ENCODE results near the gene MYOM3.
A peak's percentile ranks its signal among the peaks of the same experiment; 100 is the strongest.
"Not testable (repeated sequence)": the region's sequence is repeated elsewhere in the genome, so short reads cannot be mapped to it uniquely, and the experiment has no call there.

The MYOM3 gene

DNA sequence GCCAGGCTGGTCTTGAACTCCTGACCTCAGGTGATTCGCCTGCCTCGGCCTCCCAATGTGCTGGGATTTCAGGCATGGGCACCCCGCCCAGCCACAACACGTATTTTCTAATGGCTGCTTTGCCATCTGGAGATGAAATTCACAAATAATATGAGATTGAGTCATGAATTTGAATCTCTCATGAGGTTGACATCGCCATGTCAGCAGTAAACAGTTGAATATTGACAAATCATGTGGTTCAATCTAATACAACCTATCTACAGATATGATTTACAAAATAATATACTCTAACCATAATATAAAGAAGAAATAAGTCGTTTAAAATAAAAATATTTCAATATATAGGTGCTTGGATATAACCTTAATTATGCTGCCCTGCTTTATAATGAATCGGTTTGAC, 42.1 kb downstream of the MYOM3 start:
- DNase-seq = no peak

GRCh38 chr1:24067978-24068377, 44.0 kb downstream of the MYOM3 start:
- DNase-seq = no peak

DNA sequence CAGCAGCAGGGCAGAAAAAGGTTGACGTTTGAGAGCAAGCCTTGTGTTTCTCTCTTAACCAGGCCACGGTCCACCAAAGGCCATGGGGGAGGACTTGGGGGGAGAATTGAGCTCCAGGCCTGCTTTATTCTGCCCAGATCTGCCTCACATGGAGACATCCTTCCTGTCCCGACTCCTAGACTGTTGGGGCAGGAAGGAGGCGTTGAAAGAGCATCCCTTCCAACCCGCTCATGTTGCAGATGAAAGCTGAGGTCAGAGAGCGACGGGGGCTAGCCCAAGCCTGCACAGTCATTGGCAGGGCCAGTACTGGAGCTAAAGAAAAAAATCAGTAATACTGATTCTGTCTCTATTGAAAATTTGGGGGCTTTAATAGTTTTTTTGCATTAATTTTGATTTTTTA, 46.6 kb downstream of the MYOM3 start:
- DNase-seq = no peak

GRCh38 chr1:24062221-24062620, 49.7 kb downstream of the MYOM3 start:
- DNase-seq = no peak

- DNase-seq = no peak
These were observed 51.5 kb downstream of the MYOM3 start for GRCh38 chr1:24060482-24060881.

DNA sequence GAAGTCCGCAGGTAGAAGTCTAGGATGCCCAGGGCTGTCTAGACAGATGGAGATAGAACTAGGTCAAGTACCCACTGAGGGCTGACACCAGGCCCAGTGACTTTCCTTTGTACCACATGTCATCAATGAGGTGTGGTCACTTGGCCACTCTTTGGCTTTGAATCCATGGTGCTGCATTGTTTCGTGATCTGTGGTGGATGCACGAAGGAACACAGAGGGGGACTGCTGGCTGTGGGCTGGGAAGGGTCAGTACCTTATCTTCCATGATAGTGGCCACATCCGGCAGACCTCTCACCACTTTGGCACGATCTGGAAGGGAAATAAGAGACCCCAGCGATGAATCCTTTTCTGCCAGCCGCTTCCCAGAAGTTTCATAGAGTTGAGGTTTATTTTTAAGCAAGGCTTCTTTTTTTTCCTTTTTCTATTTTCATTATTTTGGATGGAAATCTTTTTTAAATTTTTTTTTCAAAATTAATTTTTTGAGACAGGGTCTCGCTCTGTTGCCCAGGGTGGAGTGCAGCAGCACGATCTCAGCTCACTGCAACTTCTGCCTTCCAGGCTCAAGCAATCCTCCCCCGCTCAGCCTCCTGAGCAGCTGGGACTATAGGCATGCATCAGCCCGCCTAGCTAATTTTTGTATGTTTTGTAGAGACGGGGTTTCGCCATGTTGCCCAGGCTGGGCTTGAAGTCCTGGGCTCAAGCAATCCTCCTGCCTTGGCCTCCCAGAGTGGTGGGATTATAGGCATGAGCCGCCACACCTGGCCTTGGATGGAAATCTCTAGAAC, 53.1 kb downstream of the MYOM3 start:
- DNase-seq = no peak

DNA sequence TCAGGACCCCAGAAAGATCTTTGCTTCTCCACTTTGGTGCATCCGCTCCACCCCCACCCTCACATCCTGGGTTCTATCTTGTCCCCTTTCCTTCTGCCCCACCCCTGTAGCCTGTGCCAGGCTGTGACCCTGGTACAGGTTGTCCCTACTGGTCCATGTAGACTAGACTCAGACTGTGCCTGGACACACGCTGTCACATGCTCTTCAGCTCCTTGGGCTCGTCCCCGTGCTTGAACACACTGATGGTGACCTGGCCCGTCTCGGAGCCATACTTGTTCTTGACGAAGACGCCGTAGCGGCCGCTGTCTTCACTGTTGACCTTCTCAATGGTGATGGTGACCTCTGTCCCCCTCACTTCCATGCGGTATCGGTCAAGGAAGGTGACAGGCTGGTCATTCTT, 54.8 kb downstream of the MYOM3 start:
- DNase-seq = no peak

DNA sequence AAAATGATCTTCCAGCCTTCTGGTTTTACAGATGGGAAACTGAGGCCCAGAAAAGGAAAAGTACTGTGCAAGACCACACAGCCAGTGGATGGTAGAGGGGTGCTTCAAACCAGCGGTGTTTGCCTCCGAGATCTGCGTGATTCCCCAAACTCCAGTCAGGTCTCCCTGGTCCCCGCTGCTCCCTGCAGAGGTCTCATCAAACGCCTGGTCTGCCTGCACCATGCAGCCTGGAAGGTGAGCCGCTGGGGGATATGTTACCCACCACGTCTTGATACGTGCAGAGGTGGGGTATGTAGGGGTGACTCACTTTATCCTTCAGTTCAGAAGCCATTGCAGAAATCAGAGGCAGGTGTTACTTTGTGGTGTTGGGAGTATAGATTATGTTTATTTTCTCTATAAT, 56.3 kb downstream of the MYOM3 start:
- no peak for DNase-seq

- DNase-seq = no peak
These were observed 59.7 kb downstream of the MYOM3 start for GRCh38 chr1:24052220-24052619.

- DNase-seq = no peak
These were observed 60.6 kb downstream of the MYOM3 start for GRCh38 chr1:24051206-24051945.

DNA sequence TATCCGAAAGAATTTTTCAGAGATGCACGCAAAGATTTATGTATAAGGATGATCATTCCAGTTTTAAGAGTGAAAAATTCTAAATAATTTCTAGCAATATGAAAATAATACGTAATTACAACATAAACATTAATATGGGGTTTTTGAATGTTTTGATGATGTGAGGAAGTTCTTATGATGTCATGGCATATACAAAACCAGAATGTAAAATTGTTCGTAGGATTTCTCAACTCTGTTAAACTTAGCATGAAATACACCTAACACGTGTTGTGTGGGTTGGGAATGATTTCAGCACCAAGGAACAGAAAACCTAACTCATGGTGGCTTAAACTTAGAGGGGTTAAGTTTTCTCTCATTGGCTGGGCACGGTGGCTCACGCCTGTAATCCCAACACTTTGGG, 62.2 kb downstream of the MYOM3 start:
- DNase-seq = no peak

GRCh38 chr1:24048894-24049293, 63.0 kb downstream of the MYOM3 start:
- DNase-seq = not testable (repeated sequence)

GRCh38 chr1:24048205-24048869, 63.6 kb downstream of the MYOM3 start:
- DNase-seq = no peak

DNA sequence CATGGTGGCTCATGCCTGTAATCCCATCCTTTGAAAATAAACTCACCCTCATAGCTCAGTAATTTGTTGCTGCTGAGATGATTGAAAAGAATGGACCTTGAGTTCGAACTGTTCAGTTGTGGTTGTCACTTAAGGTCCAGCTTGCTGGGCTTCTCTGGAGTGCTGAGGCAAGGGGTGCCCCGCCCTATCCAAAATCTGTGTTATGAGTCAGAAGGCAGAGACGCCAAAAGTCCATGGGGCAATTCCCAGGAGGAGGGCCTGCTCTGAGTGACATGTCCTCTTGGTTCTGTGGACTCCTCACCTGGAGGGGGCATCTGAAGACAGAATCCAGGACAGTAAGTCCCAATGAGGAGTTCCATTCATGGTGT, 64.8 kb downstream of the MYOM3 start:
- DNase-seq = no peak

GRCh38 chr1:24045771-24046170, 66.2 kb downstream of the MYOM3 start:
- no peak for DNase-seq

- DNase-seq = not testable (repeated sequence)
These were observed 67.3 kb downstream of the MYOM3 start for GRCh38 chr1:24044672-24045071.

GRCh38 chr1:24043345-24044032, 68.4 kb downstream of the MYOM3 start:
- DNase-seq = no peak

DNA sequence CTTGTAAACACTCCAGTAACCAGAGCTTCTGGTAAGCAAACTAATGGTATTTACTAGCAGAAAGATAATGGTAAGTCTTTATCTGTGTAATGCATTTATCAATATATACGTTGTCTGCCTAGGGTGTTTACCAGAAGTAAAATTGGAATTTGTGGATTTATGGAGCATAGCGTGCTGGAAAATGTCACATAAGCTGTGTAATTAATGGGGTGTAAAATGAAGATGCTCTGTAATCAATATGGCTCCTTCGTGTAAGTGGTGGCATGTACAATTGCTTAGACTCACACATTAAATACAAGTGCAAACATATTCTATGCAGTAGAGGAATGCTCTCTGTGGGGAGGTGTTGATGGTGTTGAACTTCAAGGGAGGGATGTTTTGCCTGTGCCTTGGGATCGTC, 69.6 kb downstream of the MYOM3 start:
- no peak for DNase-seq

DNA sequence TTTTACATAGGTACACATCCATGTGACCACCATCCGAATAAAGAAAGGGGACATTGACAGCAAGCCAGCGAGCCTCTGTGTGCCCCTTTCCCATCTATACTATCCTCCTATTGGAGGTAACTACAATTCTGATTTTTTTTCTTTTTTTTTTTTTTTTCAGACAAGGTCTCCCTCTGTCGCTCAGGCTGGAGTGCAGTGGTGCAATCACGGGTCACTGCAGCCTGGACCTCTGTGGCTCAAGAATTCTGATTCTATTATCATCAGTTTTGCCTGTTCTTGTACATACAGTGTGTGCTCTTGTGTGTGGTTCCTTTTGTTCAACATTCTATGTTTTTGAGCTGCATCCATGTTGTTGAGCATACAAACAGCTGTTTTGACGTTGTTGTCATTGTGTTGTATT, 75.8 kb downstream of the MYOM3 start:
- no peak for DNase-seq

DNA sequence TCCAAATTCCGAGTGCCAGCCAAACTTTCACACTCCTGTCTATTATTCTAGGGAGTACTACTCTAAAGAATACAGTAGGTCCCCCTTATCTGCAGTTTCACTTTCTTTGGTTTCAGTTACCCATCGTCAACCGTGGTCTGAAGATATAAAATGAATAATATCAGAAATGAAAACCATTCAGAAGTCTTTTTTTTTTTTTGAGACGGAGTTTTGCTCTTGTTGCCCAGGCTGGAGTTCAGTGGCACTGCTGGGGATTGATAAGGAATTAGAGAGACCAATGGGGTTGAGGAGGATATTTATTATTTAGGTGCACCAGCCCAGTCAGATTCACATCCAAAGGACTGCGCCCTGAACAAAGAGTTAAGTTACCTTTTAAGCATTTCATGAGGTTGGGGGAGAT, 79.0 kb downstream of the MYOM3 start:
- no peak for DNase-seq

DNA sequence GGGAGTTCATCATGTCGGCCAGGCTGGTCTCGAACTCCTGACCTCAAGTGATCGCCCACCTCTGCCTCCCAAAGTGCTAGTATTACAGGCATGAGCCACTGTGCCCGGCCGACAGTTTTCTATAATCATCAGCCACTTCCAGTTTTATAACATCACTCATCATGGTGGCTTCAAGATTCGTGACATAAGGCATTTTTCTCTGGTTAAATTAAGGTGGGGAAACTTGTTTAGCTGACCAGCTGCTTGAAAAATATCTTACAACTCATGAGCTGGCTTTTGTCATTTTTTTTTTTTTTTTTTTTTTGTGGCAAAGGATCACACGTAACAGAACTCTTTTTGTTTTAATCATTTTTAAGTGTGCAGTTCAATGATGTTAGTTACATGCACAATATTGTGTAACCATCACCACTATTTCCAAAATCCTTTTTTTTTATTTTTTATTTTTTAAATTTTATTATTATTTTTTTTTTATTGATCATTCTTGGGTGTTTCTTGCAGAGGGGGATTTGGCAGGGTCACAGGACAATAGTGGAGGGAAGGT, 80.9 kb downstream of the MYOM3 start:
- not testable (repeated sequence) for DNase-seq

- peak in 1 of 2 donors; percentile 48 for DNase-seq
These were observed 84.0 kb downstream of the MYOM3 start for GRCh38 chr1:24027838-24028468.
